AG08395 (cell line): ENCODE results near the gene PPM1K.
A peak's percentile ranks its signal among the peaks of the same experiment; 100 is the strongest.

ENCODE experiments used
- DNase-seq: peaks from one replicate; pipeline ENCODE4 v3.0.0; 2012; ENCODE audit warnings: mixed read lengths, low spot score

PPM1K gene

GRCh38 chr4:88217169-88217568 is 67.2 kb downstream of the PPM1K start:
- DNase-seq = no peak

GRCh38 chr4:88216395-88216794 is 68.0 kb downstream of the PPM1K start:
- DNase-seq = no peak

- DNase-seq = no peak
Measured at GRCh38 chr4:88215351-88215750, 69.0 kb downstream of the PPM1K start.

GRCh38 chr4:88212253-88212561 is 72.2 kb downstream of the PPM1K start:
- no peak for DNase-seq

GRCh38 chr4:88211473-88212252 is 72.7 kb downstream of the PPM1K start:
- peak; percentile 56 for DNase-seq

GRCh38 chr4:88208156-88208555 is 76.2 kb downstream of the PPM1K start:
- DNase-seq = no peak
